GM12891 (cell line): ENCODE results near the gene SOX9.
"Not testable (repeated sequence)": the region's sequence is repeated elsewhere in the genome, so short reads cannot be mapped to it uniquely, and the experiment has no call there.

Experiments
- DNase-seq: peaks from one replicate; pipeline ENCODE4 v3.0.0; 2011; ENCODE audit warnings: low spot score; ENCODE audit not compliant: insufficient read length
- FAIRE-seq: peaks from 2 replicates; lab custom pipeline; 2011; peaks lifted over from hg19 to GRCh38; lab: Jason Lieb, UNC
- PAX5 ChIP-seq: IDR thresholded peaks from 2 replicates; pipeline ENCODE4 v1.6.1; 2011; ENCODE audit warnings: low read length, moderate library complexity, mild to moderate bottlenecking; ENCODE audit not compliant: insufficient read depth, severe bottlenecking
- POLR2A ChIP-seq: IDR thresholded peaks from 2 replicates; pipeline ENCODE4 v1.6.1; 2011; ENCODE audit warnings: low read depth, low read length, control low read depth
- POLR2AphosphoS5 ChIP-seq: IDR thresholded peaks from 2 replicates; pipeline ENCODE4 v1.6.1; 2011; ENCODE audit warnings: low read depth, low read length, control low read depth
- POU2F2 ChIP-seq: IDR thresholded peaks from 2 replicates; pipeline ENCODE4 v1.6.1; 2011; ENCODE audit warnings: low read depth, mild to moderate bottlenecking, control low read depth, low read length, moderate library complexity
- SPI1 ChIP-seq: IDR thresholded peaks from 2 replicates; pipeline ENCODE4 v1.6.1; 2011; ENCODE audit warnings: low read depth, low read length, control low read depth
- TAF1 ChIP-seq: IDR thresholded peaks from 2 replicates; pipeline ENCODE4 v1.6.1; 2011; ENCODE audit warnings: low read depth, low read length, control low read depth

The SOX9 gene

DNA sequence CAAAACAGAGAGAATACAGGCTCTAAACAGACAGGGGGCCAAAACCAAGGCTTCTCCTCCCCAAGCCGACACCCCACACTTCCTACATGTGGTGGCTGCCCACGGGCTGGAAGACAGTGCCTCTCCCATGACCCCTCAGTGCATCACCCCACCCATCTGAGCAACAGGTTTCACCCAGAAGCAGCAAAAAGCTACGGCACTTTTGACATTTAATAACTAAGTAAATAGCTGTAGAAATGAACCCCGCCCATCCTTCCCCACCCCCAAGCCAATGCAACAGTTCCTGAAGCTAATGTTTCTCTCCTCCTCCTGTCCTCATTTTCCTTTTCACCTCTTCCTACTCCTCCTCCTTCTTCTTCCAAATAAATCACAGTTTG, 9.9 kb upstream of the SOX9 start:
- TF ChIP-seq PAX5 = no peak
- no peak for TF ChIP-seq POU2F2
- no peak for TF ChIP-seq SPI1
- TF ChIP-seq POLR2AphosphoS5 = no peak
- TF ChIP-seq POLR2A = no peak
- no peak for TF ChIP-seq TAF1
- no peak for DNase-seq
- no peak for FAIRE-seq

DNA sequence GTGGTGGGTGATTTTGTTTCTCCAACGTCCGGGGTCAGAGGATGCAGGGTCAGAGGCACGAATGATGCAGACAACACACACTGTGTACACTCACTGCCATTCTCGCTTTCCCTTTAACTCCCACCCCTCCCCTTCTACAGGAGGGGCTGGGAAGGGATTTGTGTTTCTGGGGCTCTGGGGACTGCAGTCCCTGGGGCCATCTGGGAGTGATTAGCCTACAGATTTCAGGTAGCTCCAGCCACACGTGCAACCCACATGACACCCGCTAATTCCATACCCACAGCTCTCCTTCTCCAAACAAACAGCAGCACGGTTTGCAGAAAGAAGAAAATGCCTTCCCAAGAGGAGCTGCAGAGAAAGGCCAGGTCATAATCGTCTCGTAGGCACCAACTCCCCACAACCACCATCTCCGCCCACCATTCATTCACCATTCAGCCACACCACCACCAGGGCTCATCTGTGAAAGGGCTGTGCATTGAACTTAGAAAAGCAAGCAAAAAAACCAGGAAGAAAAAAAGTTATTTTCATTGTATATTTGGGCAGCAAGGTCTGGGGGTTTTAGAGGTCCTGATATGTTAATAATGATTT, 9.4 kb upstream of the SOX9 start:
- FAIRE-seq (no peak), DNase-seq (no peak)
- no peak for TF ChIP-seq SPI1

DNA sequence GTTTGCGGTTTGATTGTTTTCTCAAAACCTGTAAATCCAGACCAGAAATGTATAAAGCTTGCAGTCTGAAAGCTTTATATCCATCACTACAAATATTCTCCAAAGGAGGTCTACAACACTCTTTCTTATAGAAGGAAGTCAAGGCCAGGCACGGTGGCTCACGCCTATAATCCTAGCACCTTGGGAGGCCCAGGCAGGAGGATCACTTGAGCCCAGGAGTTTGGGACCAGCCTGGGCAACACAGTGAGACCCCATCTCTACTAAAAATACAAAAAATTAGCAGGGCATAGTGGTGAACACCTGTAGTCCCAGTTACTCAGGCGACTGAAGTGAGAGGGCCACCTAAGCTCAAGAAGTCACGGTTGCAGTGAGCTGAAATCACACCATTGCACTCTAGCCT, 8.9 kb upstream of the SOX9 start:
- FAIRE-seq, DNase-seq: not testable (repeated sequence)

DNA sequence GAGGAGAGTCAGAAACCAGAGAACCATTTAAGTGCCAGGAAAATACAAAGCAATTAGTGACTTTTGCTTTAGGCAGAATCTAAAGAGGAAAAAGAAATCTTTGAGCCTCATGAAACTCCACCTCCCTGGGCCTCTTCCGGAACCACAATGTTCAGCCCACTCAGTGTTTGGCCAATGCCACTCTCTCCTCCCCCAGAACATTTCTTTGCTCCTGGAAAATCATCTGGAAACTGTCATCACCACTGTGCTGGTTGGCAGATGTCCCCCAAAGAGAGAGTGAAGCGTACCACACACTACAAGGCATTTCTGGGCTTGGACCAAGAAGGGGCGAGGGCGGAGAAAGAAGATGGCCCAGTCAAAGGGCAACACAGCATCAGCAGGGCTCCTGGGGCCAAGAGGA, 7.1 kb upstream of the SOX9 start:
- TF ChIP-seq POU2F2 (no peak), TAF1 (no peak), POLR2AphosphoS5 (no peak), PAX5 (no peak), SPI1 (no peak), POLR2A (no peak)
- DNase-seq (no peak), FAIRE-seq (no peak)

DNA sequence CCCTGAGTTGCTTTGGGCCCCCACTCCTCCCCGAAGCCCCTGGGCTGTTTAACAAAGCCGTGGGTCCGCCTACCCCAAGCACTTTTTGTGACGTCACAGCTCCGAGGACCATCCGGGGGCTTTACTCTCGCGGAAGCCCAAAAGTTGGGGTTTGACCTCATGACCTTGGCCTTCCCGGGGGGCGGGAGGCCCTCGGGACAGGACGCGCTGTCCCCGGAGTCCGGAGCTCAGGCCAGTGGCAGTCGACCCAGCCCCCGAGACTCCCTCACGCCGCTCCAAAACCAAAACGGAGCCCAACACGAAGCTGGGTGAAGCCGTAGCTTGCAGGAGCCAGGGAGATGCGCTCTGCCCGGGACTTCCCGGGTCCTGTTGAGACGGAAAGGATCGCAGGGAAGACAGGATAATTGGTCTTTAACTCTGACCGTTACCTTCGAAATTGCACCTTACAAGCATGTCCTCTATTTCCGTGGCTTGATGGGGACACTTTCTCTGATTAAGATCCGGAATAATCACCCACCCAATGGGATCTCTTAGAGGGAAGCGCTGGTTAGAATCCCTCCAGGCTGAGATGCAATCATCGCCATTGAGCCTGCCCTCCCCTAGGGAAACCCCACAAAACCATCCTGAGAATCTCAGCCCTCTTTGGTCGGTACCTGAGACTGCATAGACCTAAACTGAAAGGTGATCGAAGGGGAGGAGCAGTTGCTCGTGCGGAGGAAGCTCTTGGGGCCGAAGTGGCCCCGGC, 4.9 kb upstream of the SOX9 start:
- DNase-seq = no peak
- TF ChIP-seq SPI1 (no peak), POLR2AphosphoS5 (no peak), TAF1 (no peak), POU2F2 (no peak), PAX5 (no peak), POLR2A (no peak)
- FAIRE-seq = no peak

DNA sequence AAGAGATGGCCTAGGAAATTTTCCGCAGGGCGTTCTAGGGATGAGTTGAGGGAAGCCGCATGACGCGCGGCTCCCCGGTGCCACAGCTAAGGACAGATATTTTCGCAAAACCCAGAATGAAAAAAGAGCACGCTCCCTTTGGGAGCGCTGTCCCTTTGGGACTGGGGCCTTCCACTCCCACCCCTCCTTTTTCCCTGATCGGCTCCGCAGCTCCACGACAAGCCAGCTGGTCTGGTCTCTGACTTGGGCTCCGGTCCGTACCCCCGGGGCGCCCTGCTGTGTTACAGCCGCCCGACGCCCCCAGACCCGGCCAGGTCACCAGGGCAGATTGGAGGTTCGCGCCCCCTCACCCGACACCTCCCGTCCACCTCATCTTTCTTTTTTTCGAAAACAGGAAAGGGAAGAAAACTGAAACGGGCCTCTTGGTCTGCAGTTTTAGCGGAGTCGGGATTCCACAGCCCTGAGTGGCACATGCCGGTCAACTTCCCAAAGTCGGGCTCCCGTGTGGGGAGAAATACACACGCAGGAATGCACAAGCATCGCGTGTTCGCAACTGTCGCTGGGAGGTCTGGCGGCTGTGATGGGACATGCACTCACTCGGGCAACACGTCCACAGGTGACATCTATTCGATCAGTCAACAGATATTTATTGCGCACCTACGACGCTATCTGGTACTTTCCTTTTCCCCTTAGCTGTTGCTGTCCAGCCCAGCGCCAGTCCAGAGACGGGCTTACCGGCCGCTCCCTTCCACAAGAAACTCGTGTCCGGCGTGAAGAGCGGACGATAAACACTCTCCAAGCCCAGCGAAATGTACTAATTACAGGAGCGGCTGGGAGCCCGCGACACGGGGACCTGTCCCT, 3.9 kb upstream of the SOX9 start:
- no peak for FAIRE-seq
- no peak for TF ChIP-seq SPI1
- TF ChIP-seq POLR2A = no peak
- no peak for TF ChIP-seq POU2F2
- no peak for TF ChIP-seq TAF1
- TF ChIP-seq PAX5 = no peak
- no peak for TF ChIP-seq POLR2AphosphoS5
- DNase-seq = no peak

DNA sequence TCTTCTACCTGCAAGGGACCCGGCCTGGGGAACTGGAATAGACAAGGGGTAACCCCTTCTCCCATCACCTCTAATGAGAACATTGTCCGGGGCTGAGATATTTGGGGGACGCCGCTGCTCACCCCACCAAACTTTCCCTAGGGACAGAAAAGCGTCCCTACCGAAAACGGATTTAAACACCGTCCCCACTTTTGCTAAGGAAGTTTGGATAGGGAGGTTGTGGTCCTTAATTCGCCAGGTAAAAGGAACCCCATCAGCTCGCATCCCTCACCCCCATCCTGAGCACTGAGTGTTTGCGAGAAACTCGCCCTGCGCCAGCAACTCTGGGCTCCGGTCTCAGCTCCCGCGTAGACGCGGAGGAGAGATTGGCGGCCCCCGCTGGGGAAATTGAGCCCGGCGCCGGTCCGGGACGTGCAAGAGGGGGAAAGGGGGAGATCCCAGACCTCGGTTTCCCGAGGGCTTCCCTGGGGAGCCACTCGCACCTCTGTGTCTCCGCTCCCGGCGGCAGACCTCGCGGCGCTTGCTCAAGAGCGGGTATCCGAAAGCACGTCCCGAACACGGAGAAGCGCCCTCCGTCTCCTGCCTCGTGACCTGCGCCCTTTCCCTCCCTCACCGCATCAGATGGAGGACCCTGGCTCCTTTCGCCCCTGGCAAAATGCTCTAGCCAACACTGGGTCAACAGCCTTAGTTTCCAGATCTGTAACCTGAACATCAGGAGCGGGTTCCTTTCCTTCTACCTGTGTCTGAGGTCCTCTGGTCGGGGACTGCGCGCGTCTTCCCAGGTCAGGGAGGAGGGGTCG, 3.1 kb upstream of the SOX9 start:
- DNase-seq (no peak), FAIRE-seq (no peak)
- TF ChIP-seq TAF1 = no peak
- no peak for TF ChIP-seq POLR2A
- no peak for TF ChIP-seq PAX5
- no peak for TF ChIP-seq POU2F2
- TF ChIP-seq SPI1 = no peak
- TF ChIP-seq POLR2AphosphoS5 = no peak

DNA sequence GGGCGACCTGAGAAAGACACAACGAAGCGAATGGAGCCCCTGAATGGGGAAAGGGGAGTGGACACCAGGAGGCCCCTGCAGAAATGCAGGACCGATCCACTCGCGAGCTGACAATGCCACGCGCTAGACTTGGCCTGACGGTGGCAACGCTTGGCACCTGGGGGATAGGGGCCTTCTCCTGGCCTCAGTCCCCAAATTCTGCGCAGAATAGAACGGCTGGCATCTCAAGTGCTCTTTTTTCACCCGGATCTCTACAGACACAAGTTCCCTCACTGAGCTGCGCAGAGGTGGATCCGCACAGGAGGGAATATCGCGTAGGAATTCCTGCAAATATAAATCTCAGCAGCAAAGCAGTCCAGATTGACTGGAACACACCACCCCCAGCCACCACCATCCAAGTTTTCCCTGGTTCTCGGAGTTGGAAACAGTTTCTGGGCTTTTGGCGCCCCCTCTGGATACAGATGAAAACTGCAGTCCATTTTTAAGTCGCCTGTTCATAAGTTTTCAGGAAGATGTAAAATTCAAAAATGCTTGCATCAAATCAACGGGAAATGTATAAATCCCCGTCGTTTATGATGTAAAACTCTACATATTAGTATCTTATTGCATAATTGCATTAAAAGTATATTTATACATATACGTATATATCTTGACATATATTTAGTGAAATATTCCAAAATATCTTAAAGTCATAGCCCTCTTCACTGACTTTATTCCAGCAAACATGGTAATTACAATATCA, 2.3 kb upstream of the SOX9 start:
- TF ChIP-seq POU2F2 = no peak
- TF ChIP-seq POLR2AphosphoS5 = no peak
- TF ChIP-seq SPI1 = no peak
- no peak for TF ChIP-seq TAF1
- no peak for TF ChIP-seq POLR2A
- no peak for TF ChIP-seq PAX5
- FAIRE-seq (no peak), DNase-seq (no peak)
